ENCODE measurements around the gene NHLRC4.

DNA sequence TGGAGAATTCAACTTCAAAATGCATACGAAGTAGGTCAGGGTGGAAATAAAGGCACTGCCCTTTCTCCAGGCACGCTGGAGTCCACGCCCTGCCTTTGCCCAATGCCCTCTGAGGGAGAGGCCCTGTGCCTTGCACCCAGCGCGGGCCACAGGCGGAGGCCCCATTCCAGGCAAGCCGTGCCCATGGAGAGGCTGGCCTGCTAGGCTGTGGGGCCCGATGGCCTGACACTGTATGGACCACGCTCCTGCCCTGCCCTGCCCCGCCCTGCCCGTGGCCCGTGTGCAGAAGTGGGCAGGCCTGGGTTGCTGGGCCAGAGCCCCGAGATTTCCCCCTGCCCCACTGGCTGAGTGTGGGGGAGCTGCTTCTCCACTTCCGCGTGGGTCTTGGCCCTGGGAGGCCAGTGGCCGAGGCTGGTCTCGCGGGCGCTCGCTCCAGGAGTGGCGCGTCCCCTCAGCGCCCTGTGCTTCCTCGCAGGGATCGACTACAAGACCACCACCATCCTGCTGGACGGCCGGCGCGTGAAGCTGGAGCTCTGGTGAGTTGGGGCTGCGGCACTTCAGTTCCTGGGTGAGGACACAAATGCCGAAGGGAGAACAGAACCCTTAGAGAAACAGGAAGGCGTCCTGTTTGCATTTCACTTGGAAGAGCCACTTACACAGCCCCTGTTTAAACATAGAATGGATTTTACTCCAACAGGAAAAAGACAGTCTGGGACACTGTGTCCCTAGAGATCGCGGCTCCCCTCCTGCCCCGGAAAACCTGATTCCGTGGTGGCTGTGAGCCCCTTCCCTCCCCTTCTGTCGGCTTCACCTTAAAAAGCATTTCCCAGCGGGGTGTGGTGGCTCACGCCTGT is 50.2 kb downstream of the NHLRC4 start:
- no peak for TF ChIP-seq POLR2A (IDR thresholded peaks at IDR 0.05)
- TF ChIP-seq, protein P1, sequence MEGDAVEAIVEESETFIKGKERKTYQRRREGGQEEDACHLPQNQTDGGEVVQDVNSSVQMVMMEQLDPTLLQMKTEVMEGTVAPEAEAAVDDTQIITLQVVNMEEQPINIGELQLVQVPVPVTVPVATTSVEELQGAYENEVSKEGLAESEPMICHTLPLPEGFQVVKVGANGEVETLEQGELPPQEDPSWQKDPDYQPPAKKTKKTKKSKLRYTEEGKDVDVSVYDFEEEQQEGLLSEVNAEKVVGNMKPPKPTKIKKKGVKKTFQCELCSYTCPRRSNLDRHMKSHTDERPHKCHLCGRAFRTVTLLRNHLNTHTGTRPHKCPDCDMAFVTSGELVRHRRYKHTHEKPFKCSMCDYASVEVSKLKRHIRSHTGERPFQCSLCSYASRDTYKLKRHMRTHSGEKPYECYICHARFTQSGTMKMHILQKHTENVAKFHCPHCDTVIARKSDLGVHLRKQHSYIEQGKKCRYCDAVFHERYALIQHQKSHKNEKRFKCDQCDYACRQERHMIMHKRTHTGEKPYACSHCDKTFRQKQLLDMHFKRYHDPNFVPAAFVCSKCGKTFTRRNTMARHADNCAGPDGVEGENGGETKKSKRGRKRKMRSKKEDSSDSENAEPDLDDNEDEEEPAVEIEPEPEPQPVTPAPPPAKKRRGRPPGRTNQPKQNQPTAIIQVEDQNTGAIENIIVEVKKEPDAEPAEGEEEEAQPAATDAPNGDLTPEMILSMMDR (IDR thresholded peaks at IDR 0.05), result no peak
